HCT116 (cell line): ENCODE data around the gene ZGPAT.

Source experiments
- CTCF ChIP-seq, 3 experiments: fragments of 200-600 bp in 1 of 3; sonication (generic) in 1 of 3; IDR thresholded peaks in 2 of 3; conservative IDR thresholded peaks in 1 of 3; 2 replicates each; pipeline ENCODE4 v1.5.1; 2012 to 2017; ENCODE audit warnings: low read depth in 2 of 3, low read length in 2 of 3, antibody characterized with exemption in 1 of 3, borderline replicate concordance in 1 of 3, control low read depth in 1 of 3, mild to moderate bottlenecking in 1 of 3, mixed read lengths in 1 of 3, mixed run types in 1 of 3, moderate library complexity in 1 of 3; ENCODE audit not compliant: insufficient read depth in 1 of 3
- EZH2phosphoT487 ChIP-seq: fragments of 200-600 bp; IDR thresholded peaks from 2 replicates; pipeline ENCODE4 v1.6.1; 2018; ENCODE audit warnings: antibody characterized with exemption, borderline replicate concordance
- JUND ChIP-seq: IDR thresholded peaks from 2 replicates; pipeline ENCODE4 v1.6.1; 2012
- POLR2AphosphoS5 ChIP-seq: IDR thresholded peaks from 2 replicates; pipeline ENCODE4 v1.6.1; 2011; ENCODE audit warnings: mild to moderate bottlenecking, low read depth, low read length, moderate library complexity
- SP1 ChIP-seq: IDR thresholded peaks from 2 replicates; pipeline ENCODE4 v1.6.1; 2012; ENCODE audit warnings: low read depth
- YY1 ChIP-seq: IDR thresholded peaks from 2 replicates; pipeline ENCODE4 v1.6.1; 2011; ENCODE audit warnings: low read length, low read depth, moderate library complexity, mild to moderate bottlenecking; ENCODE audit not compliant: insufficient replicate concordance; ENCODE audit errors: extremely low read depth

- peak; percentile 42 for TF ChIP-seq POLR2AphosphoS5
- TF ChIP-seq YY1, result no peak
- TF ChIP-seq EZH2phosphoT487, result no peak
- TF ChIP-seq CTCF (IDR thresholded peaks at IDR 0.05 in 2 of 3, conservative IDR thresholded peaks at IDR 0.05 in 1 of 3; ENCODE audit: borderline replicate concordance in 1 of 3, insufficient read depth in 1 of 3, low read depth in 2 of 3, low read length in 2 of 3), result no peak
- no peak for TF ChIP-seq JUND
- no peak for TF ChIP-seq SP1
These were observed 8.2 kb upstream of the ZGPAT start for GRCh38 chr20:63699466-63700198.
